Transverse colon (tissue), 3 donors: ENCODE data around the gene SLC24A4.

Source experiments
- CTCF ChIP-seq, 5 experiments: fragments of 200-600 bp in 3 of 5; fragments of 450-650 bp in 2 of 5; sonication (generic) in 3 of 5; IDR thresholded peaks; 1 replicate in 2 of 5; 2 replicates in 3 of 5; pipeline ENCODE4 v1.5.1; 2016 to 2017; ENCODE audit warnings: antibody characterized with exemption in 5 of 5, inconsistent platforms in 3 of 5, mild to moderate bottlenecking in 2 of 5, moderate library complexity in 1 of 5
- POLR2A ChIP-seq: fragments of 450-650 bp; IDR thresholded peaks from one replicate; pipeline ENCODE4 v1.6.1; 2016; ENCODE audit warnings: antibody characterized with exemption, mild to moderate bottlenecking, moderate library complexity

DNA sequence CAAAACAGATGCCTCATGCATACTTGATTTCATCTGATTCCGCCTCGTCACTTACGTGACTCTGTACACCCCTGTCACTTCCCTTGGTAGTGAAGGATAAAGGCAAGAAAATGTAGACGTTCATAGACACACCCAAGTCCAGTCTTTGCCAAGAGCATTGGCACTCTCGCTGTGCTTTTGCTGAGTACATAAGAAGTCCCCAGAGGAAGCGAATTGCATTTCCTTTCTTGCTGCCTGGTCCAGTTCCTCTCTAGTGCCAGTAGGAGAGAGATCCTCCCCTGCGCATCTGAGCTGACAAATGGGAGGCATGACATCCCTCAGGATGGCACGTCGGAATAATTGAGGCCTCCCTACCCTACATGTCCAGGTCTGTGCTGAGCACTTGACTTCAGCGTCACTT, 169.3 kb downstream of the SLC24A4 start:
- no peak for TF ChIP-seq POLR2A
- no peak for TF ChIP-seq CTCF (IDR thresholded peaks at IDR 0.05)
